Left hindlimb (tissue), 1 donor: ENCODE measurements around the gene ATXN1.
"Not testable (repeated sequence)": the region's sequence is repeated elsewhere in the genome, so short reads cannot be mapped to it uniquely, and the experiment has no call there.

Experiments used
- DNase-seq: peaks from one replicate; pipeline ENCODE4 v3.0.0-alpha.2; 2018

The ATXN1 gene

DNA sequence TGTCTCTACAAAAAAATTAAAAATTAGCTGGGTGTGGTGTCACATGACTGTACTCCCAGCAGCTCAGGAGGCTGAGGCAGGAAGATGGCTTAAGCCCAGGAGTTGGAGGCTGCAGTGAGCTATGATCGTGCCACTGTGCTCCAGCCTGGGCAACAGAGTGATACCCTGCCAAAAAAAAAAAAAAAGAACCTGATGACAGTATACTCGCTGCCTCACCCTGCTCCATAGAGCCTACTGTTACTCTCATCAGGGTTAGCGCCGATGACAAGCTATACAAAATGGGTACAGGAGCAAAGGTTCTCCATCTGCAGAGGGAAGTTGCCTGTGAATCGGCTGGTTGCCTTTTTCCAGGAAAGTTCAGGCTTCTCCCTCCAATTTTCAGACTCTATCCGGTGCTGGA, 469.5 kb downstream of the ATXN1 start:
- DNase-seq: no peak

DNA sequence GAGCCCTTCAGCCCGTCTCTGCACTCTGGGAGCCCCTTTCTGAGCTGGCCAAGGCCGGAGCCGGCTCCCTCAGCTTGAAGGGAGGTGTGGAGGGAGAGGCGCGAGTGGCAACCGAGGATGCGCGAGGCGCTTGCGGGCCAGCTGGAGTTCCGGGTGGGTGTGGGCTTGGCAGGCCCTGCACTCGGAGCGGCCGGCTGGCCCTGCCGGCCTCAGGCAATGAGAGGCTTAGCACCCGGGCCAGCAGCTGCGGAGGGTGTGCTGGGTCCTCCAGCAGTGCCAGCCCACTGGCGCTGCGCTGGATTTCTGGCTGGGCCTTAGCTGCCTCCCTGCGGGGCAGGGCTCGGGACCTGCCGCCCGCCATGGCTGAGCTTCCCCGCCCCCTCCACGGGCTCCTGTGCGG, 473.1 kb downstream of the ATXN1 start:
- no peak for DNase-seq

DNA sequence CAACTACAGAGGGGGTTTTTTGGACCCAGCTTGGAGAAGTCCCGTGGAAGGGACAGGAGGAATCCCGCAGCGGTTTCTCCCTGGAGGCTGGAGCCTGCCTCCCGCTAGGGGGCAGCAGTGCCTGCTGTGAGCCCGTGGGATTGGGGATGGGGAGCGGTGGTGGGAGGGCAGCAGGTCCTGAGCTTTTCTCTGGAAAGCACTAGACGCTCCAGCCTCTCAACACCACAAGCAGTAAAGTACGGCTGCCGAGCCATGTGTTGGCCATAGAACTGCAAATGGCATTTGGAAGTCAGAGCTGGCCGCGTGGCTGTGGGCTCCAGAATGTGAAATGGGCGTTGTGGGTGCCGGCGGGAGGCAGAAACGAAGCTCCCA, 475.1 kb downstream of the ATXN1 start:
- peak; percentile 48 for DNase-seq

DNA sequence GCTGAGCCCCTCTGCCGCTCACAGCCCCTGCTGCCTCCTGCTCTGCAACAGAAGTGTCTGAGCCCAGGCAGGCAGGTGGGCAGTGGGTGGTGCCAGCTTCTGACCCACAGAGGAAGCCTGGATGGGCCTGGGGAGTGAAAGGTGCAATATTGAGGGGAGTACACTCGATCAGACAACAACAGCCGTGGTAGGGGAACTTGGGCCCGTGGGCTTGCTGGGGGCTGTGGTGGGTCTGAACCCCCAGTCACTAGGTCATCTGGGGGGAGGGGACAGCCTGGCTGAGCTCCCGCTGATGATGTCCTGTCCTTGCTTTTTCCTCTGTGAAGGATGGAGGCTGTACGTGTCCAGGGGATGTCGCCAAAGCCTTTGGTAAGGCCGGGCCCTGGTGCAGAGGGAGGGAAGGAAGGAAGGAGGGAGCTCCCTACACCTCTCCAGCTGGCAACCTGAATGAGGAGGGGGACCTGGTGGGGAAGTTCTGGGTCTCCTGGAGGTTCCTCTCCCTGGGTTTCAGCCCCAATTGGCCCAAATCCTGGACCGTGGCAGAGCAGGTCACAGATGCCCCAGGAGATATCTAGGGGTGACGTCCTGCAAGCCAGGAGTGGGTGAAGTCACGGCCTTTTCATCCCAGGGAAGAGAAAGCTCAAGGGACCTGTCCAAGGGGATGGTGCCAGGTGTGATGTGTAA, 475.7 kb downstream of the ATXN1 start:
- DNase-seq: no peak

DNA sequence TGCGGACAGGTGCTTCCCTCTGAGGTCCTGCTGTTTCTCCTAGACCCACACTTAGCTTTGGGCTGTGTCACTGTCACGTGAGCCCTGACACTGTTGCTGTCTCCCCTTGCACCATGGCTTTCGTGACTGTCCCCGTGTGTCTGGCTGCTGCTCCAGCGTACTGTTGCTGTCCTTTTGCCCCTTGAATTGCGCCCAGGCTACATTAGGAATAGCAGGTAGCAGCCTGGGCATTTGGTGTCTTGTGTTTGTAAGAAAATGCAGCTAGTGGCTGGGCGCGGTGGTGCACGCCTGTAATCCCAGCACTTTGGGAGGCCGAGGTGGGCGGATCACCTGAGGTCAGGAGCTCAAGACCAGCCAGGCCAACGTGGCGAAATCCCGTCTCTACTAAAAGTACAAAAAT, 476.8 kb downstream of the ATXN1 start:
- no peak for DNase-seq

DNA sequence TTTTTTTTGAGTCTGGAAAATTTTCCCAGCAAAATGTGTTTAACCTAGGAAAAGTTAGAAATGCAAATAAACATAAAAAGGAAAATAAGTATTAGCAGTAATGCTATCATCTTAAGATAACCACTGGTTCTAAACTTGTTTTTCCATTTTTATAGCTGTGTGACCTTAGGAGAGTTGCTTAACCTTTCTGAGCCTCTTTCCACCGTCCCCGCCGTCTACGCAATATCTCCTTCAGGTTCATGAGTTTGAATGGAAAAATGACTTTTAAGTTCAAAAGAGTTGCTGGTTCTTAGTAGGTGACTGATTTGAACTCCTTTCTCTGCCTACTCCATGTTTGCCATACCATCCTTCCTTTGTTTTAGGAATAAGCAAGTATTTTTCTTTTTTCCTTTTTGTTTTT, 478.9 kb downstream of the ATXN1 start:
- DNase-seq: no peak

DNA sequence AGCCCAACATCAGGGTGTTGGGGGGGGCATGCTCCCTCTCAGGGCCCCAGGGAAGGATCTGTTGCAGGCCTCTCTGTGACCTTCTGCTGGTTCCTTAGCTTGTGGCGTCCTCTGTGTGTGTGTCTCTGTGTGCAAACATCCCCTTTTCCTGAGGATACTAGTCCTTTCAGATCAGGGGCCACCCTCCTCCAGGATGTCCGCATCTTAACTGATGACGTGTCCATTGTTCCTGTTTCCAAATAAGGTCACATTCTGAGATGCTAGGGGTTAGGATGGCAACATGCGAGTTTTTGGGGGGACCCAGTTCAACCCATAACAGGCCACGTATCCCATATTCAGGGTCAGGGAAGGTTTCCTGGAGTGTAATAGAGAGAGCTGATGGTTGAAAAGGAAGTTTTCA, 482.0 kb downstream of the ATXN1 start:
- no peak for DNase-seq

DNA sequence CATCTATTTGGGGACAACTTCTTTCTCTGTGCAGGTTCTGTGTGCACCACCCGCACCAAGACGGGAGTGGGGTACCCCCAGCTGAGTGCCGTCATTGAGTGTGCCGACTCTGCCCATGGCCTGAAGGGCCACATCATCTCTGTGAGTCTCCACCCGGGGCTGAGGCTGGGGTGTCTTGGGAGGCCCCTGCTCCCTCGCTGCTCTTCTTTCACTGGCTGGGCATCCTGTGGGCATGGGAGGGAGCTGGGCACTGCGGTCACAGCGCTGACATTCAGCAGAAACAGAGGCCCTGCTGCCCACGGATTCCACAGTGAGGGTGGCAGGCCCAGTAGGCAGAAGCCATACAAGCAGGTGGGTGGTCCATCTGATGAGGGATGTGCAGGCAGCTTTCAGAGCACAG, 482.5 kb downstream of the ATXN1 start:
- DNase-seq: no peak

DNA sequence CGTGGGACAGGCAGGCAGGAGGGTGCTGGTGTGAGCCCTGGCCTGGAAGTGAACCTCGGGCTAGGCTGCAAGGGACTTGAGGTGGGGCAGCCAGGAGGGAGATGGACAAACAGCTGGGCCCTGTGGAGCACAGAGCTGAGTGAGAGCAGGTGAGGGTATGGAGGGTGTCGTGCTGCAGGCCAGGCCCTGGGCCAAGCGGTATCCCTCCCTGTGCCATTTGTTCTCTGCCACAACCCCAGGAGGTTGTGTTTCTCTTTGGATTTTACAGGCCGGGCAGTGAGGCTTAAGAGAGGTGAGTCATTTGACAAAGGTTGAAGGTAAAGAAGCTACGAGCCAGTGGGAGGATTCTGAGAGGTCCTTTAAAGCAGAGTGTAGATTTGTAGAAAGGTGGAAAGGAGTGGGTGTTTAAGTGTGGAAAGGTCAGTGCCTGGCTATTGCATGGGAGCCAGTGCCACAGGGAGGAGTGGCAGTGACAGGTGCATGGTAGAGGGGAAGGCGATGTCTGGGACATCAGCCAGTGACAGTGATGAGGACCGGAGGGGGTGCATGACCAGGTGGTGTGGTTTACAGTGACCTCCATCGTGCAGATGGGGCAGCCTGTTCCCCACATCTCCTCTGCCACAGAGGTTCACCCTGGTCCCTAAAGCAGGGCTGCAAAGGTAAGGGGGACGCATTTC, 483.1 kb downstream of the ATXN1 start:
- no peak for DNase-seq

DNA sequence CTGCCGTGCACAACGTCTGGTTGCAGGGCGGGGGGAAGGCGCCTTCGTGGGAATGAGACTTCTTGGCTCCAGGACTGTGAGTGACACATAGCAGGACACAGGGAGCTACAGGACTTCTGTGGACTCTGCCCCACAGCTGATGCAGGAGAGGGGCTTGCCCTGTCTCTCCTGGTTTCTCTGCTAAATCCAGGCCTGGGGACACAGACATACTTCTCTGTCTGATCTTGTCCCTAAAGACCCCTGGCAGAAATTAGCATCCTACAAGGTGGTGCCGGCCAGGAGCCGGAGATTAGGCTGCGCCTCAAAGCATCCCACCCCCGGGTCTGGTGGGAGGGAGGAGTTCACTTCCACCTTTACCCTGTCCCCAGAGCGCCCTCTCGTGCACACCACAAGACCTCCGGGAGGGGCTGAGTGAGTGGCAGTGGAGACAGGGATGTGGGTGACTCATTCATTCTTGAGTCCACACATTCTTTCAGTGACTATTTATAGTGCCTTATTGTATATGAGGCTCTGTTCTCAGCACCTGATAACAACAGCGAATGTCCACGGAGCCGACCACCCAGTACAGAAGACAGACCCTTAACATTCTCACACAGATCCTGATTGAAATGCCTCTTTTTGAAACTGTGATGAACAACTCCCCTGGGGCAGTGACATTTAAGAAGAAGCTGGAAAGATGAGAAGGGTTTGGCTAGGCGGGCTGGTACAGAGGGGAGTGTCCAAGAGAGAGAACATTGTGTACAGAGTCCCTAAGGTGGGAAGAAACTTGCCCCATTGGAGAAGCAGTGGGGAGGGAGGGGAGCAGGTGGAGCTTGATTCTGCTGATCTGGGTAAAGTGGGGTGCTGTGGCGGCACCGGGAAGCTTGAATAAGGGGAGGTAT, 483.9 kb downstream of the ATXN1 start:
- peak; percentile 67 for DNase-seq

DNA sequence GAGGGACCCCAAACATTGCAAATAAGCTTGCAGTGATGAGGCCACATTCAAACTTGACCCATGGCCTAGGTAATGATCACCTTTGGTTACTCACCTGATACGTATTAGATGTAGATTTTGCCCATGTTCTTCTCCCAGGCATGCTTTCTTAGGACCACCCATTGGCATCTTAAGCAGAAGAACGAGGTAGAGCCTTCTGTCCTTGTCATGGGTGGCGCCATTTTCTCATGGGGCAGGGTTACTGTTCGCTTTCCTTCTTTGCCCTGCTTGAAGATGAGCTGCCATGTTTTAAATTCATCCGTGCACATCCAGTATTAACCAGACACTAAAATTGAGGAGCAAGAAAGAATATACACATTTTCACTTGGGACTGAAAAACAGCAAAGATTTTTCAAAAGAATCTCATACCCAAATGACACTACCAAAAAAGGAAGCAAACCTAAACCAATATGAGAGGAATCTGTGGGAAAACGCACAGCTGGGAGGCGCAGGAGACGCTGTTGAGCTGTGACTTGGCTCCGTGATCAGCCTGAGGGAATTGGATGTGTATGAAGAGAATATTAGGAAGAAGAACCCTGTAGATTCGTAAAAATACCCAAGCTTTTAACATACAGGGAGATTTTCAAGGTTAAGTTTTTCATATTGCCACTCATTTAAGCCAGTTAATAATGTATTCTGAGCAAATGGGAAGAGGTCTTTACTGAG, 486.2 kb downstream of the ATXN1 start:
- no peak for DNase-seq

DNA sequence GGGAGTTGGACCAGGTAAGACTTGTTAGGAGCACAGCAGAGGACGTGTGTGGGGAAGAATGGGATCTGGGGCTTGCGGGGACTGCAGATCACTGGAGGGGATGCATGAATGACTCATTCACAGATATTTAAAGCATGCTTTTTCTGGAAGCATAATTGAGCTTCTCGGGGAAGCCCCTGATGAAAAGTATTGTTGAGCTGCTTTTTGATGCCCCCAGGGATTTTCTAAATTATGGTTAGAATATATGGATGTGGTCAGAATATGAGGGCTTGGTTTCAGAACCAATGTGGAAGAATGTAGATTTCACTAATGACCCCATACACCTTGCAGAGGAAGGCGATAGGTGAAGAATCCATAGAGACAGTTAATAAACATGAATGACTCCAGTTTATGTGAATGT, 486.8 kb downstream of the ATXN1 start:
- no peak for DNase-seq

DNA sequence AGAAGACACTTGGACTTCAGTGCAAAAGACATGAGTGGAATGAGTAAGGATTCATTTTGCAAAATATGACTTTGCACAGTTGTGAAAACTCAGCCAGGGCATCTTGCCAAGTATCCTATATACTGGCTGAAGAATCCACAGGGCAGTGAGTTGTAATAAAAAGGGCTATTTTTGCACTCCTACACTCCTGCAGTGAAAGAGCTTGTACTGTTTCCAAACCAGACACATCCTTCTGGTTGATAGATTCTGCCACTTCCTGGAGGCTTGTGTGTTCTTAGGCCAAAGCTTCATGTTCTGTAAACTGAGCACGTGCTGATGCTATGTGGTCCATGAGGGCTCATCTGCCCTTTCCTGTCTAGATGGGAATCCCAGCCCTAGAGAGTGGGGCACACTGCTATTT, 488.0 kb downstream of the ATXN1 start:
- peak; percentile 52 for DNase-seq

DNA sequence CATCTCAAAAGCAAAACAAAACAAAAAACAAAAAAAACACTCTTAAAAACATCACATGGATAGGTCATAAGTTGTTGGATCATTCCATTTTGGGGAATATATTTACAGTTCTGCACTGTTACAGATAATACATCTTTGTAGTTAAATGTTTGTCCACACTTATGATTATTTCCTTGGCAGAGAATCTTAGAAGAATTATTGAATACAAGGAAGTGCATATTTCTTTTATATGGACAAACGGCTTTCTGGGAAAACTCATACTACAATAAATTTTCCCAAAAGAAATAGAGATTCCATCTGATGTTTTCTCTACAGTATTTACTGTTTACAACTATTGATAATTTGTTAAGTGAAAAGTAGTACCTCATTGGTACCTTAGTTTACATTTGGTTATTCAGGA, 489.1 kb downstream of the ATXN1 start:
- DNase-seq: no peak

DNA sequence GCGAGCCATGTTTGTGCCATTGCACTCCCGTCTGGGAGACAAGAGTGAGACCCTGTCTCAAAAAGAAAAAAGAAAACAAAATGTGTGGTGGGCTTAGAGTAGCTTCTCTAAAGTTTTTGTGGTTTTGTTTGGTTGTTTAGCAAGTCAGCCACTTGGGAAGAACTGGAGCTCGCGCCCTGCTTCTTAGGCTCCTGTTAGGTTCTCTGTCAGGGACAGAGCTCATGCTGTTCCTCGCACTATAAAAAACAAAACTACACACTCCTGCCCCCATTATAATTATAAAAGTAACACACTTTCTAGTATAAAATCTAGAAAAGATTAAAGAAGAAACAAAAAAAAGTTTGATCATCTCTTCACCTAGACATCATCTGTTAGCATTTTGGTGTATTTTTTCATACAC, 489.8 kb downstream of the ATXN1 start:
- DNase-seq: no peak

DNA sequence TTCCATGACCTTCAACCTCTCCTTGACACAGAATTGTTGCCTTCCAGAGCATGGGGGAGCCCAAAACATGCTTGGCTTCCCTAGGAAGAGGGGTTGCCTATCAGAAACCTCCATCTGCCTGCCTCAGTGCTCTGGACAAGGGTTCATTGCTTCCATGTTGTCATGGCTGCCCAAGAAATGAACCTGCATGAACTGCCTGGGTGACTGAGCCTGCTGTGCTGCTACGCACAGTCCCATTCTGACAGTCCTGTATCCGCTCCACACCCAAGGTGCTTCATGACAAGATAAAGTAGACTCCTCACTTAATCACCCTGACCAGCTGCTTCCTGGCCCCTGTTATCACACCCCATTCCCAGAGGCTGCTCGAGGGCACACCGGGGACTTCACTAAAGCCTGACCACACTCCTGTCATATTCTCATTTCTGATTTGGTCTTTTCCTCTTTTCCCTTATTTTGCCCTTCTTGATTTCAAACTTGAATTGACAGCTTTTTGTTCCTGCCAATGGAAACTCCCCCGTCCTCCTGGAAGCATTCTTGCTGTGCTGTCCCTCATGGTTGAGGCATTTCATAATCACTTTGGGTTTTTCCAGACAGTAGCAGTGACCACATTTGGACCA, 491.0 kb downstream of the ATXN1 start:
- DNase-seq: no peak

DNA sequence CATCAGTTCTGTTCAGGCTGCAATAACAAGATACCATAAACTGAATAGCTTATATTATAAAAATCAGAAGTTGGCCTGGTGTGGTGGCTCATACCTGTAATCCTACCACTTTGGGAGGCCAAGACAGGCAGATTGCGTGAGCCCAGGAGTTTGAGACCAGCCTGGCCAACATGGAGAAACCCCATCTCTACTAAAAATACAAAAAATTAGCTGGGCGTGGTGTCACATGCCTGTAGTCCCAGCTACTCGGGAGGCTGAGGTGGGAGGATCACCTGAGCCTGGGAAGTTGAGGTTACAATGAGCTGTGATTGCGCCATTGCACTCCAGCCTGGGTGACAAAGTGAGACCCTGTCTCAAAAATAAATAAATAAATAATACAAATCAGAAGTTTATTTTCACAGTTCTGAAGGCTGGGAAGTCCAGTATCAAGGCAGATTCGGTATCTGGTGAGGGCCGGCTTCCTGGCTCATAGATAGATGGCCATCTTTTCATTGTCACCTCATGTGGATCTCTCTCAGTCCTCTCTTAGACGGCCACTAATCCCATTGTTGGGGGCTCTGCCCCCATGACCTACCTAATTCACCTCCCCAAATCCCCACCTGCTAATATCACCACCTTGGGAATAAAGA, 491.7 kb downstream of the ATXN1 start:
- not testable (repeated sequence) for DNase-seq

DNA sequence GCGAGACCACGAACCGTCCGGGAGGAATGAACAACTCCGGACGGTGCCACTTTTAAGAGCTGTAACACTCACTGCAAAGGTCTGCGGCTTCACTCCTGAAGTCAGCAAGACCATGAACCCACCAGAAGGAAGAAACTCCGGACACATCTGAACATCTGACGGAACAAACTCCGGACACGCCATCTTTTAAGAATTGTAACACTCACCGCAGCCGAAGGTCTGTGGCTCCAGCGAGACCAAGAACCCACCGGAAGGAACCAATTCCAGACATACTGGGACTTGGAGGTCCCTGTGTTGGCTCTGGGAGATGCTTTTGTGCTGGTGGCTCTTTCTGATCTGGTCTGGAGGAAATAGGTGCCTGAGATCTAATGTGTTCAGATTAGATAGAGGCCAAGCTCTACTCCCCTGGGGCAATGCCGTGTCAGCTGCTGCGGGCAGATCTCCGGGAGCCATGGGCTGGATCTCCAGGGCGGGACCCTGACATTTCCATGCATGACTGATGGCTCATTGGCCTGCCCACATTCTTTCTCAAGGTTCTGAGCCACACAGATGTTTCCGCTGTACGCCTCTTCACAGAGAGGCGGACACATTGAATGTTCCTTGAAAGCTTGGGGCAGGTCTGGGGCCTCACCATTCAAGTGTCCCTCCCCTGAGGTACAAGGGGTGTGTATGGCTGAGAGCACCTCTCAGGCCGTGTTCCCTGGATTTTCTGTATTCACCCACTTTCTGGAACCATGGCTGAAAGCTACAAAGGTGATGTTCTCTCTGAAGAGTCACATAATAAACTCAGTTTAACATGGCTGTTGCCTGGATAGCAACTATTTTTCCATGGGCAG, 493.6 kb downstream of the ATXN1 start:
- no peak for DNase-seq

DNA sequence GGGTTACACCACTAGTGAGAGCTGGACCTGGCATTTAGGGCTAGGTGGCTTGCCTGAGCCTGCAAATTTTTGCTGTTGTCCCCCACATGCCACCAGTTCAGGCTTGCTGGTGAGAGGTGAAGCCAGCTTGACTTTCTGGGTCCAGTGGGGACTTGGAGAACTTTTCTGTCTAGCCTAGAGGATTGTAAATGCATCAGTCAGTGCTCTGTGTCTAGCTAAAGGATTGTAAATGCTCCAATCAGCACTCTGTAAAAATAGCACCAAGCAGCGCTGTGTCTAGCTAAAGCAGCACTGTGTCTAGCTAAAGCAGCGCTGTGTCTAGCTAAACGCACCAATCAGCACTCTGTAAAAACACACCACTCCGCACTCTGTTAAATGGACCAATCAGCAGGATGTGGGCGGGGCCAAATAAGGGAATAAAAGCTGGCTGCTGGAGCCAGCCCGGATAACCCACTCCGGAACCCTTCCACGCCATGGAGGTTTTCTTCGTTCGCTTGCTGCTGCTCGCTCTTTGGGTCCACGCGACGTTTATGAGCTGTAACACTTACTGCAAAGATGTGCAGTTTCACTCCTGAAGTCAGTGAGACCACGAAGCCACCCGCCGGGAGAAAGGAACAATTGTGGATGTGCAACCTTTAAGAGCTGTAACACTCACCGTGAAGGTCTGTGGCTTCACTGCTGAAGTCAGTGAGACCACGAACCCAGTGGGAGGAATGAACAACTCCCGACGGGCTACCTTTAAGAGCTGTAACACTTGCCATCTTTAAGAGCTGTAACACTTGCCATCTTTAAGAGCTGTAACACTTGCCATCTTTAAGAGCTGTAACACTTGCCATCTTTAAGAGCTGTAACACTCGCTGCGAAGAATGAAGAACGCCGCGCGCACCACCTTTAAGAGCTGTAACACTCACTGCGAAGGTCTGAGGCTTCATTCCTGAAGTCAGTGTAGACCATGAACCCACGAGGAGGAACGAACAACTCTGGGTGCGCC, 495.6 kb downstream of the ATXN1 start:
- DNase-seq: no peak

DNA sequence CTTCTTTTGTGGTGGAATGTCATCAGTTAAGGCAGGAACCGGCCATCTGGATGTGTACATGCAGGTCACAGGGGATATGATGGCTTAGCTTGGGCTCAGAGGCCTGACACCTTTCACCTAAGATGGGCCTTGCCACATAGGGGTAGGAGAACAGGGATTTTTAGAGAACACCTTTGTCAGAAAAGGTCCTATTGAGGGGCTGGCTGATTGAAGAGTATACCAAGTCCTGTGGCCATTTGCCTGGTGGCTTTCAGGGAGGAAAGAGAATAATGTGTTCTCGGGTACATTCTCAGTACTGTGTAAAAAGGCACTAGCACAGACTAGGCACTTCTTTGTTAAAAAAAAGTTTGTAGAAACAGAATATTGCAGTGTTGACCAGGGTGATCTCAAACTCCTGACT, 496.5 kb downstream of the ATXN1 start:
- no peak for DNase-seq
